AG08396 (cell line): ENCODE measurements around the gene SLC2A4.
A peak's percentile ranks its signal among the peaks of the same experiment; 100 is the strongest.

Experiments used
- DNase-seq: peaks from one replicate; pipeline ENCODE4 v3.0.0; 2012; ENCODE audit warnings: low spot score, mixed read lengths

SLC2A4 gene

DNA sequence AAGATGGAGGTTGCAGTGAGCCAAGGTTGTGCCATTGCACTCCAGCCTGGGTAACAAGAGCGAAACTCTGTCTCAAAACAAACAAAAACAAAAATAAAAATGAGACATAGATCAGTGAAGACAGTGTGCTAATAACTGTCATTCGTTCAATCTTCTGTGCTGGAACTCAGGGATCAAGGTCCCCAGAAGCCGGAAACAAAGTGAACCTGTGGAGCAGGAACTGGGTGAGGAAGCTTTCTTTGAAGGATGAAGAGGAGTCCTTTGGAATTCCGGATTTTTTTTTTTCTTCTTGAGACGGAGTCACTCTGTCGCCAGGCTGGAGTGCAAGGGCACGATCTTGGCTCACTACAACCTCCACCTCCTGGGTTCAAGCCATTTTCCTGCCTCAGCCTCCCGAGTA is 2.1 kb upstream of the SLC2A4 start:
- no peak for DNase-seq

DNA sequence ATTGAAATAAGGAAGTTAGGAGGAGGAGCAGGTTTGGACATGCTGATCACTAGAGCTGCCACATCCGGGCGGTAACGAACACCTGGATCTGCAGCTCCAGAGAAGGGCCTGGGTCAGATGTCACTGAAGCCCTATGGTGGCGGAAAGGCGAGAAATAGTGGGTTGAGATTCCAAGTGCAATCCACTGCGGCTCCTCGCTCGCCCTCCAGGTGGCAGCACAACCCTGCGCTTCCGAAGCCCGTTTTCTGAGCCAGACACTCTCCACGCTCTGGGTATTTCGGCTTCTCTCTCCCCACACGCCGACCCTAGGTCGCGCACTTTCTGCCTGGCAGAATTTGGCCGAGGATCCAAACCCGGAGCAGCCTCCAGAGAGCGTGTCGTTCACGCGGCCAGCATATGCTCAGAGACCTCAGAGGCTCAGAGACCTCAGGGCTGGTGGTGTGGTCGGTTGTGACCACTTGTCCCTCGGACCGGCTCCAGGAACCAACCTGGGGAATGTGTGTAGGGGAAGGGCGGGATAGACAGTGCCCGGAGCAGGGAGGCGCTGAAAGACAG is 922 bp upstream of the SLC2A4 start:
- peak; percentile 88 for DNase-seq

DNA sequence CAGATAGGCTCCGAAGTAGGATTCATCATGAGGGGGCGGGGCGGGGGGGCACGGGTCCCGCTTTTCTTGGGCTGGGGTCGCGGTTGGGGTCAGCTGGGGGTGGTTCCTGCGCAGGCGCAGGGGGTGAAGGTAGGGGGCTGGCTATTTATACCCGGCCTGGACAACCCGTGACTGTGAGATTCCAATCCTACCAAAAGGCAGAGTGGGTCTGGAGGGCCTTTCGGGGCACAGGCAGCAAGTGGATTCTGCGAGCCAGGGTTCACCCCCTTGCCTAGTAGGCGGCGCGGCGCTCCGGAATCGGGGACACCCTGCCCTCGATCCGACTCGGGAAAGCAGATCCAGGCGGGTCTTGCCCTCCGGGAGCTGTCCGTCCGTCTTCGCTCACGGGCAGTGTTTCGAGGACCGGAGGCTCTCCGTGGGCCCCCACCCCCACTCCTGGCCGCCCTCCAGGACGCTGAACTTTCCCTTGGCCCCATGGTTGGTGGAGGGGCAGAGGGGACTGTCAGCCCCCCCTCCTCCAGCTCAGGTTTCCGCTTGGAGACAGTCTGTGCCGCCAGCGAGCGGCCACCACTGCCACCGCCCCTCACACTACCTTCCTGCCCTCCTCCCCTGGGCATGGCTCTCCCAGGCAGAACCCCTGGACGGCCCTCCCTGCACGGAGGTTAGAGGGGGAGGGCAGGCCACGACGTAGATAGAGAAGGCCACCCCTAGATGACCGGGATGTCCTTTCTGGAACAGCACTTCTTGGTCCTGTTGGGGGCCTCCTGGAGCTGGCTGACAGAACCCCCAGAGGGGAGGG is 634 bp downstream of the SLC2A4 start:
- DNase-seq, result no peak

DNA sequence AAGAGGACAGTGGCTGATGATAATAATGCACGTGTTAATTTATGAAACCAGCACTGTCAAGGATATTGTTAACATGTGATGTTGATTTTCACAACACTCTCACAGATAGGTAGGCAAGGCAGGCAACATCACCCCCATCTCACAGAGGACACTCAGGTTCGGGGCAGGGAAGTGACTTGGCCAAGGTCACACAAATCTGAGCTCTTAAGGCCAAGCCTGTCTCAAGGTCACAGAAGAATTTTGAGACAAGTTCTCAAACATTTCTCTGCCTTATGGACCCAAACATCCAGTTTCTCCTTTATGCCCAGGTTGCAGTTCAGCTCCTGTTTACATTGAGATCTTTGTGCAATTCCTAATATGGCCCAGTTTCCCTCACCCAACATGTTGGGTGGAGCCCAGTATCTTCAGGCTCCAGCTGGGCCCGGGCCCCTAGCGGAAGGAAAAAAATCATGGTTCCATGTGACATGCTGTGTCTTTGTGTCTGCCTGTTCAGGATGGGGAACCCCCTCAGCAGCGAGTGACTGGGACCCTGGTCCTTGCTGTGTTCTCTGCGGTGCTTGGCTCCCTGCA is 1.3 kb downstream of the SLC2A4 start:
- DNase-seq, result no peak

DNA sequence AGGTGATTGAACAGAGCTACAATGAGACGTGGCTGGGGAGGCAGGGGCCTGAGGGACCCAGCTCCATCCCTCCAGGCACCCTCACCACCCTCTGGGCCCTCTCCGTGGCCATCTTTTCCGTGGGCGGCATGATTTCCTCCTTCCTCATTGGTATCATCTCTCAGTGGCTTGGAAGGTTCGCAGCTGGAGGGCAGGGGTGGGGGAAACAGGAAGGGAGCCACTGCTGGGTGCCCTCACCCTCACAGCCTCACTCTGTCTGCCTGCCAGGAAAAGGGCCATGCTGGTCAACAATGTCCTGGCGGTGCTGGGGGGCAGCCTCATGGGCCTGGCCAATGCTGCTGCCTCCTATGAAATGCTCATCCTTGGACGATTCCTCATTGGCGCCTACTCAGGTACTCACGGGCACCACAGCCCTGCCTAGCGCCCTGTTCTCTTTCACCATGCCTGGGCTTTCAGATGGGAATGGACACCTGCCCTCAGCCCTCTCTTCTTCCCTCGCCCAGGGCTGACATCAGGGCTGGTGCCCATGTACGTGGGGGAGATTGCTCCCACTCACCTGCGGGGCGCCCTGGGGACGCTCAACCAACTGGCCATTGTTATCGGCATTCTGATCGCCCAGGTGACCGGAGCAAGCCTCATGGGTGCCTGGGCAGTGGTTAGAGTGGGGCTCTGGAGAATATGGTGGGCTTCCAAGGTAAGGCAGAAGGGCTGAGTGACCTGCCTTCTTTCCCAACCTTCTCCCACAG is 2.1 kb downstream of the SLC2A4 start:
- DNase-seq, result no peak

DNA sequence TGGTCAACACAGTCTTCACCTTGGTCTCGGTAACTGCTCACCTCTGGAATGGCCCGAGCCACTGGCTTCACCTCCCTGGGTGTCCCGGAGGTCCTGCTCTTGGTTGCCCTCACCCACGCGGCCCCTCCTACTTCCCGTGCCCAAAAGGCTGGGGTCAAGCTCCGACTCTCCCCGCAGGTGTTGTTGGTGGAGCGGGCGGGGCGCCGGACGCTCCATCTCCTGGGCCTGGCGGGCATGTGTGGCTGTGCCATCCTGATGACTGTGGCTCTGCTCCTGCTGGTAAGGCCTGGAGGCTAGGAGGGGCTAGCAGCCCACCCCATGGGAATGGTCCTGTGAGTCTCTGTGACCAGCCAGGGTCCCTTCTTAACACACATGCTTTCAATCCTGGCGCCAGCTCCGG is 3.4 kb downstream of the SLC2A4 start:
- DNase-seq, result no peak

DNA sequence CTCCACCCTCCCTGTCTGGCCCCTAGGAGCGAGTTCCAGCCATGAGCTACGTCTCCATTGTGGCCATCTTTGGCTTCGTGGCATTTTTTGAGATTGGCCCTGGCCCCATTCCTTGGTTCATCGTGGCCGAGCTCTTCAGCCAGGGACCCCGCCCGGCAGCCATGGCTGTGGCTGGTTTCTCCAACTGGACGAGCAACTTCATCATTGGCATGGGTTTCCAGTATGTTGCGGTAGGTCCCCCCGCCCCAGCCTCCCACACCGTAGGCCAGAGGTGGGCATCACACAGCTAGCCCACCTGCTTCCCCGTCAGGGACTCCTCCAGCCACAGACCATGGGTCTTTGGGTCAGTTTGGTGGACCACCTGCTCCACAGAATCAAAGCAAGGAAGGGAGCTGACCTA is 4.2 kb downstream of the SLC2A4 start:
- peak; percentile 4 for DNase-seq

DNA sequence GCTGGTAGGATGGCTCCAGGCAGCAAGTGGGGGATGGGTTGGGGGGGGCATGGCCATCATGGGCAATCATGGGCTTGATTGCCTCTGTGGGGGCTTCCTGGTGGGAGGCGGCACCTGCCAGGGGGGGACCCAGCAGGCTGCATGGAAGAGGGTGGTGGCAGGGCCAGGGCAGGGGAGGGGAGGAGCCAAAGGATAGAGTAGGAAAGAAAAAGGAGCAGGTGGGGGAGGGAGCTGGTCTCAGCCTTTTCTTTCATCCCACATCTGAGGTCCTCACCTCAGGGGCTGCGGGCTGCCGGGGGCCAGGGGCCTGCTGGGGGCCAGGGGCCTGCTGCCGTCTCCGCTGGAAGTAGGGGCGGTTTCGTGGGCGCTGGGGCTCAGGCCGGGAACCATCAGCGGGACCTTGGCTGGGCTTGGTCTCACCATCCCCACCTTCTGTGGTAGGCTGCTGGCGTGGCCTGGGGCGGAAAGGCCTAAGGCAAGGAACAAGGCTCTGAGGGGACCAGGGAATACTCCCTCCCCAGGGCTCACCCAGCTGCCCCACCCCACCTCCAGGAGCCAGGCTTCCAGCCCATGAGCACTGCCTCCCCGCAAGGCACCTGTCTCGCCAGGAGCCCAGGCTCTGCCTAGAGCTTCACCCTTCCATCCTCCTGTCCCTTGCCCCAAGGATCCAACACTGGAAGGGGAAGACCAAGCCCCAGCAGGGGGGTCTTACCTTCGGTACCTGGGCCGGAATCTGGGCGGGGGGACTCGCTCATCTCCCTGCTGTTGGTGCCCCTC is 7.9 kb downstream of the SLC2A4 start:
- no peak for DNase-seq

DNA sequence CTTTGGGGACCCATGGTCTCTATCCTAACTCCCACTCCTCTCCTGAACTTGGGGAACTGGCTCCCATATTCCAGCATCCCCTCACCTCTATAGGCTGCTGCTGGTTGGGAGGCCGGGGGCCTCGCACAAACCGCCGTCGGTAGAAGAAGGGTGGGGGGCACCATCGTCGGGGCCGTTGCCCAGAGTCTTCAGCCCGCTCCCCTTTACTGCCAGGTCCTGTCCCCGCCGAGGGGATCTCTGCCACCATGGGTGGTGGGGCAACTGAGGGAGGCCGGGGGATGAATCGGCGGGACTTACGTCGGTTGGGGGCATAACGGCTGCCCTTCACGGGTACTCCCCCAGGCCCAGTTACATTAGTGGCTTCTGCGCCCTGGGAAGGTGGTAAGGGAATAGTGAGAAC is 8.6 kb downstream of the SLC2A4 start:
- DNase-seq, result no peak

DNA sequence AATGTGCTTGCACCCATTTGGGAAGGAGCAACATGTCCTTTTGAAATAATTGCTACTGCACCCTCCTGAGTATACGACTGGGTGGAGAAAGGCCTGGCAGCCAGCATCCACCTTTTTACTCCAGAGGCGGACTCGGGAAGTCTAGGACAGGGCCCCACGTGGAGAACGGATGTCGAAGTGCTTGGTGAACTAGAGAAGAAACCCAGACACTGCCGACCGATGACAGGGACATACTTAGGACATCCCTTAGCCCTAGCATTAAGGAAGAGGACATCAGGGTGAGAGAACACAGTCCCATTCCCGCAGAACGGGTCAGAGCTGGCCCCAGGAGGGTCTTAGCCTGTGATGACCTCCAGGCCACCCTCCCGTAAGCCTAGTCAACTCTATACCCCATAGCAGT is 9.2 kb downstream of the SLC2A4 start:
- no peak for DNase-seq

DNA sequence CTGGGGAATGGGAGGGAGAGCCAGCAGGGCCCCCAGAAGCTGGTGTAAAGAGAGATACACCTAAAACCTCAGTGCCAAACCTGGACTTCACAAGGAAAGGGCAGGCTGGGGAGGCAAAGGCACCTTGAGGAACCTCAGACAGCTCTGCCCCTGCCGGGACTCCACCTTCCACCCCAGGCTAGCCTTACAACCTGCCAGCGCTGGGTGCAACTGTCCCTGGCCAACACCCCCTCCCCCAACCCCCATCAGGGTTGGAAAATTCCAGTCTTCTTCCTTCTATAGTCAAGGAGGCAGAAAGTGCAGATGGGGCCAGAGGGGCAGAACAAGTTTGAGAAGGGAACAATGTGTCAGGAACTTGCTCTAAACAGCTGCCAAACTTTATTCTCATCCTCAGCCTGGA is 10.7 kb downstream of the SLC2A4 start:
- no peak for DNase-seq

DNA sequence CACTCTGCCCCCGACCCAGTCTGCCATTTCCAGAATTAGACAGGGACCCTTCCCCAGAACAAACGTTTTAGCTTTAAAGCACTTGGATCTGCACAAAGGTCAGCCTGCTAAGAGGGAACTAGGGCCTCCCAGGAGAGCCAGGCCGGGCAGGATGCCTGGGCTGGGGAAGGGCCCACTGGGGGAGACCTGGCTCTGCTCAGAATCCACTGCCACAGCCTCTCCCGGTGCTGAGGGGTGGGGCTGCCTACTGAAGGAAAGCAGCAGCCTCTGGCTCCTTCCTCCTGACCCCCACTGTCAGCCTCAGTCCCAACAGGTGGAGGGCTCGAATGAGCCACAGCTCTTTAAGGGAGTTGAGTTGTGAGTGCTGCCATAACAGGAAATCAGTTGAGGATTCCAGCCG is 11.2 kb downstream of the SLC2A4 start:
- DNase-seq, result peak; percentile 14

DNA sequence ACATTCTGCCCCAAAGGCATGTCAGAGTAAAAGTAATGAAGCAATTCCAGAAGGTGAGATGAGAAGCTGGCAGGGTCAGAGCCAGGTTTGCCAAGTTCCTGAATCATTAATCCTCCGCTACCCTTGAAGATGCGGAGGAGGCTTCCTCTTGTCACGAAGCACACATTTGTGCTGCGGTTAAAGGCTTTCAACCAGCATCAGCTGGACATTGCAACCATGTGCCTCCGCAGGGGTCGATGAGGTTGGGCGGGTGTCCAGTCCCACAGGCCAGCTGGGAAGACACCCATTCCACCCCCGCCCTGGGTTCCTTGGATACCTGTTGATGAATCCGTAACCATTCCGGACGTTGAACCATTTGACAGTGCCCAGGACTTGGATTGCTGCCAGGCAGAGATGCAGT is 11.6 kb downstream of the SLC2A4 start:
- DNase-seq, result peak; percentile 6

DNA sequence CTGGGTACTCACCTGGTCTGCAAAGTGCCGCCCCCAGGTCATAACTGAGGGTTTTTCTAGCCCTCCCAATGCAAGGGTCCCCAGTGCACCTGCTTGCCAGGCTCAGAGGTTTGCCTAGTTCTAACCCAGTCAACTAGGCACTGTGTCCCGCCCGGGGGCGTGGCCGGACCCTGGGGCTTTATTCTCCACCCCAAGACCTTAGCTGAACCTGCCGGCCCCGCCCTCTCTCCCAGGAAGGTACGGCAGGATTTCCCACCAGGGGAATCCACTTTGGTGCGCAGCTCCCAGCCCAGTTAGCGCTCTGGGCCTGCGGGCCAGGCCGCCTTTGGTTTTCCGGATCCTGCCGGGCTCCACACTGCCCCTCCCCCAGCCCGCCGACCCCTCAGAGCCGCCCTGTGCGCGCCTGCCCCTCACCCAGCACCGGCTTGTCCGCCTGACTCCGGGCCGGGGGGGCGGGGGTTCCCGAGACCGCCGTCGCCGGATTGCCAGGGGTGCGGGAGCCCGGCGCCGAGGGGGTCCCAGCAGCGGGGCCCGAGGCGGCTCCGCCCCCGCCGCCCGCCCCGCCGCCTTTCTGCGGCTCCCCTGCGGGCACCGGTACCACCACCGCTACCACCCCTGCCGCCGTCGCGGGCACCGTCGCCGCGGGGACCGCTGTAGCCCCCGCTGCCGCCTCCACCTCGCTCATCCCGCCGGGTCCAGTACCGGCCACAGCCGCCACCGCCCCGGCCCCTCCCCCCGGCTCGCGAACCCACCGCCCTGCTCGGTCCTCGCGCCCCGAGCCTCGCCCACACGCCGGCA is 12.5 kb downstream of the SLC2A4 start:
- DNase-seq, result no peak

DNA sequence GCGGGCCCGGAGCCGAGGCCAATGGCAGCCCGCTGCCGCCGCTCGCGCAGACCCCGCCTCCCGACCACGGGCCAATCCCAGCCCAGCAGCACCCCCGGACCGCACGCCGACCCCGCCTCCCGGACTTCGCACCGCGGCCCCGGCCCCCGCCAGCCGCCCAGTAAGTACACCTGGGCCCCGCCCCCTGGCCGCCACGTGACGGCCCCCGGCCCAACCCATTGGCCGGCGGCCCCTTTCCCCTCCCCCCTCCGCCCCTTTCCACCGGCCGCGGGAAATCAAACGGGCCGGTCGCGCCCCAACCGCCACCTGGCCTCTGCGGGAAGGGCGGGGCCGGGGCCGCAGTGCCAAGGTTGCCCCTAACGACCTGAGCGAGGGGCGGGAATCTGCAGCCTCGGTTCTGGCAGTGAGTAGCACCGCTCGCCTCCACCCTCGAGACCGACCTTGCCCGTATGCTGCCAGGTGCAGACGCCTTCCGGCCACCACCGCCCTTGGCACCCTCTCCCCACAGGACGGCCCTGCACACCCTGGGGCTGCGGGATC is 13.2 kb downstream of the SLC2A4 start, which contains the start of gene YBX2:
Gene YBX2 (minus strand): TSS at position 26 of the 540 bp plus-strand sequence. CDS start 139 bp downstream, outside the sequence.
- peak; percentile 78 for DNase-seq

DNA sequence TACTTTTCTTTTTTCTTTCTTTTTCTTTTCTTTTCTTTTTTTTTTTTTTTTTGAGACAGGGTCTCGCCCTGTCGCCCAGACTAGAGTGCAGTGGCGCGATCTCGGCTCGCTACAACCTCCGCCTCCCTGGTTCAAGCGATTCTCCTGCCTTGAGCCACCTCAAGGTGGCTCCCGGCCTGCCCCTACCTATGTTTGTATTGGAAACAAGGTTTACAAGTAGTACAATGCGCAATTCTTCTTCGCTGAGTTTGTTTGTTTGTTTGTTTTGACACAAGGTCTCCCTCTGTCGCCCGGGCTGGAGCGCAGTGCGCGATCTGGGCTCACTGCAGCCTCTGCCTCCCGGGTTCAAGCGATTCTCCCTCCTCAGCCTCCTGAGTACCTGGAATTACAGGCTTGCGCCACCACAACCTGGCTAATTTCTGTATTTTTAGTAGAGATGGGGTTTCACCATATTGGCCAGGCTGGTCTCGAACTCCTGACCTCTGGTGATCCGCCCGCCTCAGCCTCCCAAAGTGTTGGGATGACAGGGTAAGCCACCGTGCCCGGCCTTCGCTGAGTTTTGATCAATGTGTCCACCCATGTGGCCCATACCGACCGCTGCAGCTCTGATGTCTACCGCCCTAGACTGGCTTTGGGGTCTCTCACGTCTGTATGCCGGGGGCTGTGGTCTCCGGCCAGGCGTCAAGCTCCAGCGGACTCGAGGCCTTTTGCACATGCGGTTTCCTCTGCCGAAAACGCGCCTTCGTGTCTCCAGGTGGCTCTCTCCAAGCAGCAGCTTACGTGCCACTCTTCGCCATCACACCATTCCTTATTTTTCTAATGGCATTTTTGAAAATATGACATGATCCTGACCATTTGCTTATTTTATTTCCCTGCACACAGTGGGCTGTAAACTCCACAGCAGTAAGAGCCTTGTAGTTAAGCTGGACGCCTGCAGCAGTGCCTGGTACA is 14.0 kb downstream of the SLC2A4 start:
- no peak for DNase-seq

DNA sequence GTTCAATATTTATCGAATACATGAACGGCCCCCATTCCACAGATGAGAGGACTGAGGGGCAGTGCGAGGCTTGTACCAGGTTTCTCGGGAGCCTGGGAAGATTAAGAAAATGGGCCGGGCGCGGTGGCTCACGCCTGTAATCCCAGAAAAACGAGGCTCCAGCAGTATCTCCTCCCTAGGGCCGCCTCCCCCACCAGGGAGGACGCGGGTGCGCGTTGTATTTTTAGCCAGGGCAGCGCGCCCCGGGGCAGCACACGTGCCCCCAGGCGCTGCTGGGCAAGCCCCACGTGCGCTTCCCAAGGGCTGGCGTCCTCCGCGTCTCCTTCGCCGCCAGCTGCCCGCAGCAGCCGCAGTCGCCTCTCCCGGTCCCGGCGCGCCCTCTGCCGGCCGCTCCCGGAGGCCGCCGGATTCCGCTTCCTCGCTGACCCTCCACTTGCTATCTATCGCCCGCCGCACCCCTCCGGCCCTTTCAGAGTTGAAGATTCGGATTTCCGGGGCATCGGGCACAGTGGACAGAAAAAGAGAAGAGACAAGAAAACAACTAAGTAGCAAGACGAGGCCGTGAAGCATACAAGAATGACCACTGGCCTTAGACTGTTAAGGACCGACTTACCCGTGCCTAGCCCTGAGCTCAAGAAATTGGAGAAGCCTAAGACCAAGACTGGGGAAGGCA is 14.8 kb downstream of the SLC2A4 start:
- DNase-seq, result peak; percentile 93

DNA sequence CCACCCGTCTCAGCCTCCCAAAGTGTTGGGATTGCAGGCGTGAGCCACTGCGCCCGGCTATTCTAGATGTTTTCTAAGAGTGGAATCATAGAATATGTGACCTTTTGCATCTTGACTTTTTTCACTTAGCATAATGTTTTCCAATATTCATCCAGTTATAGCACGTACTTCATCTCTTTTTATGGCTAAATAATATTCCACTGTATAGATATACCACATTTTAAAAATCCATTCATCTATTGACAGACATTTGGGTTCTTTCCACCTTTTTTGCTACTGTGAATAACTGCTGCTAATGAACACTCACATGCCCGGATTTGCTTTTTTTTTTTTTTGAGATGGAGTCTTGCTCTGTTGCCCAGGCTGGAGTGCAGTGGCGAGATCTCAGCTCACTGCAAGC is 22.7 kb downstream of the SLC2A4 start:
- DNase-seq, result no peak
